ENCODE data around the gene CEP20. TPM values are rescaled to one million over a fixed set of nuclear protein-coding genes. Genes with fewer than 3 reads are reported as not detected.

CEP20 gene
- total RNA-seq, 4 donors from 2014 or later, result 26.2 to 38.8 (median 32.0) TPM

GRCh38 chr16:15856901-15857698 lies 31.3 kb downstream of the CEP20 start, which contains the start of gene MYH11:
TSS of gene MYH11 (minus strand) at chr16:15857028. CDS start at chr16:15838252, 18,776 bp downstream.
- no peak for TF ChIP-seq CTCF (IDR thresholded peaks at IDR 0.05; ENCODE audit: low read depth)

GRCh38 chr16:15856182-15856581 lies 32.2 kb downstream of the CEP20 start:
- no peak for TF ChIP-seq CTCF (IDR thresholded peaks at IDR 0.05; ENCODE audit: low read depth)

GRCh38 chr16:15855704-15856003 lies 32.7 kb downstream of the CEP20 start:
- TF ChIP-seq CTCF (IDR thresholded peaks at IDR 0.05; ENCODE audit: low read depth), result no peak

- TF ChIP-seq CTCF (IDR thresholded peaks at IDR 0.05; ENCODE audit: low read depth), result no peak
These were observed 33.3 kb downstream of the CEP20 start for GRCh38 chr16:15854906-15855703.

GRCh38 chr16:15854061-15854460 lies 34.3 kb downstream of the CEP20 start:
- TF ChIP-seq CTCF (IDR thresholded peaks at IDR 0.05; ENCODE audit: low read depth), result no peak

- no peak for TF ChIP-seq CTCF (IDR thresholded peaks at IDR 0.05; ENCODE audit: low read depth)
These were observed 35.4 kb downstream of the CEP20 start for GRCh38 chr16:15853021-15853420.

GRCh38 chr16:15849209-15849981 lies 39.0 kb downstream of the CEP20 start:
- TF ChIP-seq CTCF (IDR thresholded peaks at IDR 0.05; ENCODE audit: low read depth), result no peak

Data from subcutaneous adipose tissue (tissue), 4 donors.